Psoas muscle (tissue), 8 donors: ENCODE measurements around the gene CHD3. TPM values are rescaled to one million over a fixed set of nuclear protein-coding genes. Genes with fewer than 3 reads are reported as not detected.

ENCODE experiments used
- ATAC-seq, 4 donors: fragments of 200-7000 bp; cut with Tn5 transposase; one replicate each; pipeline ENCODE4 v1.9.1; 2020; ENCODE audit warnings: moderate library complexity in 3 of 4, mild to moderate bottlenecking in 2 of 4
- DNase-seq, 2 donors: peaks; one replicate each; pipeline ENCODE4 v3.0.0-alpha.2; 2020
- H3K27ac ChIP-seq: fragments of 200-600 bp; one replicate; pipeline ENCODE4 v1.8.0; 2022
- H3K27me3 ChIP-seq, 3 donors: fragments of 200-600 bp in 1 of 3; one replicate each; pipeline versions ENCODE4 v1.6.1 to v1.8.0; 2013 to 2022; ENCODE audit warnings: low read length in 2 of 3, mild to moderate bottlenecking in 2 of 3, moderate library complexity in 1 of 3; ENCODE audit not compliant: insufficient read depth in 3 of 3
- H3K36me3 ChIP-seq, 2 donors: fragments of 200-600 bp in 1 of 2; one replicate each; pipeline versions ENCODE4 v1.6.1 to v1.8.0; 2013 to 2022; ENCODE audit warnings: low read depth in 1 of 2, mild to moderate bottlenecking in 1 of 2, moderate library complexity in 1 of 2; ENCODE audit not compliant: insufficient read depth in 1 of 2
- H3K4me1 ChIP-seq: fragments of 200-600 bp; one replicate; pipeline ENCODE4 v1.8.0; 2022
- H3K4me3 ChIP-seq: fragments of 200-600 bp; one replicate; pipeline ENCODE4 v1.8.0; 2022; ENCODE audit warnings: mild to moderate bottlenecking
- H3K9me3 ChIP-seq: fragments of 200-600 bp; one replicate; pipeline ENCODE4 v1.8.0; 2022
- WGBS, 3 donors: extraction: QIAGEN DNeasy Blood & Tissue Kit; methylation state at CpG; one replicate each; pipeline versions ENCODE4 v1.1.6 to v1.1.7; 2013; 5-methylcytosine and 5-hydroxymethylcytosine counted together
- intact Hi-C, 2 donors: fragments of 100-400 bp; cut with DNase I; formaldehyde crosslinking; loops; one replicate each; pipeline versions ENCODE4 v1.11.0 to v1.14.2; 2022
- polyA plus RNA-seq, 3 donors: library from polyadenylated mRNA; stranded (reverse); fragments of 200-250 nt; gene quantifications; one replicate each; pipeline ENCODE4 v1.2.3, GENCODE V29; 2013
- total RNA-seq, 4 donors: library from RNA; stranded (reverse); fragmentation: NEBNext Ultra II Directional in 2 of 4; extraction: Animal tissue kit (Norgen Biotek cat#: 25700) in 2 of 4; gene quantifications; one replicate each; pipeline versions ENCODE4 v1.2.1 to v1.2.4, GENCODE V29; 2021 to 2023
- TF ChIP-seq, protein P1 (sequence below): fragments of 200-600 bp; IDR thresholded peaks from one replicate; pipeline ENCODE4 v1.8.0; 2022; ENCODE audit warnings: antibody characterized with exemption
- donor health status: healthy with polysubstance abuse.
- donor health status: DM: no; HTN: no; CAD: no; lungs with moderate emphysema.
- donor health status: Bipolar disorder and iron deficiency.
- donor health status: healthy.
- donor health status: DM: yes; HTN: yes; CAD: no.
- donor health status: DM: no; HTN: no; CAD: no.
- donor health status: DM: no; HTN: no; CAD: no.
- donor health status: DM: yes; HTN: yes; CAD: no.

The CHD3 gene
- total and polyA plus RNA-seq, 7 donors, result 3.3 to 13.1 (median 6.9) TPM

DNA sequence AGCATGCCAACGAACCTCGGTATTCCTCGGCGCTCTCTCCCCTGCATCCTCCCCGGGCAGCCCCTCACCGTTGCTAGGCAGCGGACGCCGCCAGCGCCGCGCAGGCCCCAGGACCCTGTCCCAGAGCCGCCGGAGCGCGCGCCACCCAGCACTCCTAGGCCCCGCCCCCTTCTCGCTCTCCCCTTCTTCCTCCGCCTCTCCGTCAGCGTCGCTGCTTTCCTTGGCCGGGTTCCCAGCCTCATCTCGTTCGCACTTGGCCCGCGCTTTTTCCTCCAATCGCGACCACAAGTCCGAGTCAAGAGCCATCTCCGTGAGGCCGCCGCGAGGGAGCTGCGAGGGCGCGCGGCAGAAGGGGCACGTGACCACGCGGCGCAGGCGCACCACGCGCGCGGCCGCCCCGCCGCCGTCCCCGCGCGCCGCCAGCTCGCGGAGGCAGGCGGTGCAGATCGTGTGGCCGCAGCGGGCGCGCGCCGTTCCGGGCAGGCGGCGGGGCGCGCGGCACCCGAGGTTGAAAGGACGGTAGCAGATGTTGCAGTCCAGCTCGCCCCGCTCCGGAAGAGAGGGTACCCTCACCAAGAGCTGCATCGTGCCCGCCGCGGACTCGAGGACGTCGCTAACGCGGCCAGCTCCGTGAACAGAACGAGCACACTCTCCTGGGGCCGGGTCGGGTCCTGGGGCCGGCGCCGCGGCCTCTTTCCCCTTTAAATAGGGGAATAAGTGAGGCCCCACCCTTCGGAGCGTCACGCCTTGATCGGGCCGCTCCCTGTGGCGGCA is 27.2 kb downstream of the CHD3 start, which contains the start of gene RNF227:
Gene RNF227 (minus strand): TSS at position 679 of the 774 bp plus-strand sequence. CDS start 94 bp downstream, at position 585.
- Histone ChIP-seq H3K9me3 (no peaks in the 10 kb centered on the region), H3K27me3 (no peaks in the 10 kb centered on the region), H3K27ac (peak within 1 kb of the TSS; percentile 85), H3K4me3 (peak within 1 kb of the TSS; percentile 87), H3K36me3 (peaks cover 0 to 9% of the 10 kb centered on the region in 2 donors), H3K4me1 (peaks cover 21% of the 10 kb centered on the region)
- intact Hi-C loops, result loop anchor here in 1 of 2 donors (10.0 kb wide), 1 partner anchor 129 kb away; no protein-coding TSS in a partner anchor
- TF ChIP-seq, protein P1, sequence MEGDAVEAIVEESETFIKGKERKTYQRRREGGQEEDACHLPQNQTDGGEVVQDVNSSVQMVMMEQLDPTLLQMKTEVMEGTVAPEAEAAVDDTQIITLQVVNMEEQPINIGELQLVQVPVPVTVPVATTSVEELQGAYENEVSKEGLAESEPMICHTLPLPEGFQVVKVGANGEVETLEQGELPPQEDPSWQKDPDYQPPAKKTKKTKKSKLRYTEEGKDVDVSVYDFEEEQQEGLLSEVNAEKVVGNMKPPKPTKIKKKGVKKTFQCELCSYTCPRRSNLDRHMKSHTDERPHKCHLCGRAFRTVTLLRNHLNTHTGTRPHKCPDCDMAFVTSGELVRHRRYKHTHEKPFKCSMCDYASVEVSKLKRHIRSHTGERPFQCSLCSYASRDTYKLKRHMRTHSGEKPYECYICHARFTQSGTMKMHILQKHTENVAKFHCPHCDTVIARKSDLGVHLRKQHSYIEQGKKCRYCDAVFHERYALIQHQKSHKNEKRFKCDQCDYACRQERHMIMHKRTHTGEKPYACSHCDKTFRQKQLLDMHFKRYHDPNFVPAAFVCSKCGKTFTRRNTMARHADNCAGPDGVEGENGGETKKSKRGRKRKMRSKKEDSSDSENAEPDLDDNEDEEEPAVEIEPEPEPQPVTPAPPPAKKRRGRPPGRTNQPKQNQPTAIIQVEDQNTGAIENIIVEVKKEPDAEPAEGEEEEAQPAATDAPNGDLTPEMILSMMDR, result no peak
- ATAC-seq, result peak; percentile 83 to 93 (median 92)
- DNase-seq, result peak; percentile 88 to 95
- WGBS, 3 donors, result 0% methylated on average over 54 to 100 of the region's 100 CpGs

DNA sequence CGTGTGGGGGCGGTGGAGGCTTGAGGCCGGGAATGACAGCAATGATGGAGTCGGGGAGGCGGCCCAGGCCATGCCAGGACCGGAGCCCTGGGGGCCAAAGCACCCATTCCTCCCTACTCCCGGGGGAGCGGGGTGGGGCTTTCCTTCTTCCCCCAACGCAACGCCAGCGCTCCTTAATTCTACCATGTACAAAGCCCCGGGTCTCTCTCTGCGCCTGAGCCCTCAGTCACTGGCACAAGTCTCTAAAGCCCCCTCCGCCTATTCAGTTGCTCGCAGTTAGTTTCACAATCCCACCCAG is 27.7 kb downstream of the CHD3 start:
- intact Hi-C loops, result loop anchor here in 1 of 2 donors (10.0 kb wide), 1 partner anchor 128 kb away; no protein-coding TSS in a partner anchor
- no peaks in the 10 kb centered on the region for H3K27me3 ChIP-seq
- peak overlapping the region; percentile 87 for H3K4me3 ChIP-seq
- H3K27ac ChIP-seq, result peak overlapping the region; percentile 85
- DNase-seq (no peak), ATAC-seq (peak in 1 of 4 donors; percentile 1)
- peaks cover 0 to 7% of the 10 kb centered on the region in 2 donors for H3K36me3 ChIP-seq
- WGBS, 3 donors, result 18 to 31% (median 24%) methylated on average over 14 to 15 of the region's 15 CpGs
- TF ChIP-seq, protein P1, result no peak
- H3K9me3 ChIP-seq, result no peaks in the 10 kb centered on the region
- H3K4me1 ChIP-seq, result peaks cover 21% of the 10 kb centered on the region

DNA sequence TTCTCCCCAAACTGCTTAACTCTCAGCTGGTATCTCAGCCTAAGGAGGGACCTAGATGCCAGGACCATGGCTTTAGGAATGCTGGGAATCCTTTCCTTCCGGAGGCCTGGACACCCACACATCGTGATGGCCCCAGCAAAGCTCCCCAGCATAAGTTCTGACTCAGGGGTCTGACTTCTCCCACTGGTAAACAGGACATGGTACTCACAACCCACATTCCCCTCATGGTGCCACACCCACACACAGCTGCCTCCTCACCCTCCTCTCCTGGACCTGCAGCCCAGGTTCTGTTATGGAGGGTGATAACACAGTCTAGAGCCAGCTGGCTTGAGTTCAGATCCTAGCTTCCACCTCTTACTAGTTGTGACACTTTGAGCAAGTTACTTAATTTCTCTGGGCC is 28.2 kb downstream of the CHD3 start:
- DNase-seq, result no peak
- intact Hi-C loops, result loop anchor here in 1 of 2 donors (10.0 kb wide), 1 partner anchor 128 kb away; no protein-coding TSS in a partner anchor

DNA sequence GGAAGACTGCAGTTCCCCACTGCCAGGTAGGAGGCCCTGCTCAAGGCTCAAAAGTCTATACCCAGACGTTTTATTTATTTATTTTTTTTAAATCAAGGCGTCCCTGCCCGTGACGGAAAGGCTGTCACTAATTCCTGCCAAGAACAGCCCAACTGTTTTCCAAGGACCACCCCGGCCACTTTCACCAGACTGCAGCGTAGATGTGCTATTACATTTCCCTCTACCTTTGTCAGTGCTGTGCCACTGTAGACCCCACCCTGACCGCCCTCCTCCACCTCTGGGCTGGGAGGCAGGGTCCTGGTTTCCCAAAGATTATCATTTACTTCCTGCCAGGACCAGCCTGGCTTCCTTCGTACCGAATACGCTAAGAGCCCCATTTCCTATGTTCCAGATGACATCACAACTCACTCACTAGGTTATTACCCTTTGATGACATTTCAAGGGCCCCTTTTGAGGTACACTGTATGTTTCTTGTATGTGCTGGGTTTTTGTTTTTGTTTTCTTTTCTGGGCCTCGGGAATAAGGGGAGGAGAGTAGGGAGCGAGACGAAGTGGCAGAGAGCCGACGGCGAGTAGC is 33.8 kb downstream of the CHD3 start:
- no peaks in the 10 kb centered on the region for H3K27me3 ChIP-seq
- peak overlapping the region; percentile 69 for H3K4me3 ChIP-seq
- no peaks in the 10 kb centered on the region for H3K36me3 ChIP-seq
- no peaks in the 10 kb centered on the region for H3K9me3 ChIP-seq
- DNase-seq (no peak), ATAC-seq (peak in 1 of 4 donors; percentile 12)
- TF ChIP-seq, protein P1, result no peak
- WGBS, 3 donors, result 16 to 30% (median 24%) methylated on average over 16 of the region's 16 CpGs
- peak overlapping the region; percentile 58 for H3K27ac ChIP-seq
- H3K4me1 ChIP-seq, result peaks cover 8% of the 10 kb centered on the region
- intact Hi-C loops, result no loop called here

More for the DNA sequence above, 28.2 kb downstream of the CHD3 start:
- peaks cover 21% of the 10 kb centered on the region for H3K4me1 ChIP-seq
- H3K36me3 ChIP-seq, result peaks cover 0 to 2% of the 10 kb centered on the region in 2 donors
- H3K27ac ChIP-seq, result peak overlapping the region; percentile 85
- TF ChIP-seq, protein P1, result no peak
- no peaks in the 10 kb centered on the region for H3K27me3 ChIP-seq
- WGBS, 3 donors, result 41 to 52% (median 46%) methylated on average over 2 of the region's 2 CpGs
- no peaks in the 10 kb centered on the region for H3K9me3 ChIP-seq
- no peak for ATAC-seq
- peak overlapping the region; percentile 87 for H3K4me3 ChIP-seq
